Activated B cell treated with CpG ODN at 0.5 μM for 24 hours (primary cell): Measurements from ENCODE around the gene FMN1. TPM values are rescaled to one million over a fixed set of nuclear protein-coding genes. Genes with fewer than 3 reads are reported as not detected.

Experiments used
- ATAC-seq: fragments of 200-7000 bp; cut with Tn5 transposase; one replicate; pipeline ENCODE4 v1.10.0; 2021; ENCODE audit warnings: low read depth, mild to moderate bottlenecking, moderate library complexity
- CTCF ChIA-PET: fragments of 350-600 bp; sonication (Branson Sonifier 250); formaldehyde crosslinking; loops from one replicate; lab custom pipeline; 2021; ENCODE audit warnings: antibody characterized with exemption; lab: Charles Lee
- POLR2A ChIA-PET: fragments of 350-600 bp; sonication (Branson Sonifier 250); formaldehyde crosslinking; loops from one replicate; lab custom pipeline; 2021; ENCODE audit warnings: antibody characterized with exemption; lab: Charles Lee
- DNase-seq: peaks from one replicate; pipeline ENCODE4 v3.0.0; 2022
- H3K27ac Mint-ChIP-seq: one replicate; pipeline ENCODE4 v1.8.0; 2020; ENCODE audit warnings: mixed read lengths
- H3K27me3 Mint-ChIP-seq: one replicate; pipeline ENCODE4 v1.8.0; 2021; ENCODE audit warnings: mixed read lengths
- H3K36me3 Mint-ChIP-seq: one replicate; pipeline ENCODE4 v1.8.0; 2021; ENCODE audit warnings: low read depth, mixed read lengths
- H3K4me1 Mint-ChIP-seq: one replicate; pipeline ENCODE4 v1.8.0; 2021; ENCODE audit warnings: mixed read lengths
- H3K4me3 Mint-ChIP-seq: one replicate; pipeline ENCODE4 v1.8.0; 2020; ENCODE audit warnings: mild to moderate bottlenecking, mixed read lengths
- H3K9me3 Mint-ChIP-seq: one replicate; pipeline ENCODE4 v1.8.0; 2020; ENCODE audit warnings: mixed read lengths
- CTCF ChIP-seq: fragments of 200-600 bp; IDR thresholded peaks from one replicate; pipeline ENCODE4 v1.8.0; 2022; ENCODE audit warnings: antibody characterized with exemption, mild to moderate bottlenecking
- intact Hi-C: fragments of 100-400 bp; cut with micrococcal nuclease; formaldehyde crosslinking; loops from one replicate; pipeline ENCODE4 v1.15.1; 2024
- total RNA-seq: library from RNA; stranded (reverse); gene quantifications from 2 replicates; pipeline ENCODE4 v1.2.3, GENCODE V29; 2022

Gene FMN1
- total RNA-seq, 1 donor from 2014 or later, result 0.80 TPM

- POLR2A ChIA-PET, result no interaction called here
- Mint-ChIP-seq H3K9me3 (no peaks in the 10 kb centered on the region), H3K4me1 (no peaks in the 10 kb centered on the region), H3K27ac (no peak overlapping the region), H3K36me3 (no peaks in the 10 kb centered on the region), H3K4me3 (no peak overlapping the region), H3K27me3 (peaks cover 4% of the 10 kb centered on the region)
- intact Hi-C loops, result no loop called here
- no peak for DNase-seq
- CTCF ChIA-PET, result no interaction called here
- no peak for TF ChIP-seq CTCF
- ATAC-seq, result no peak
Observed at GRCh38 chr15:33059184-33059583, 135.3 kb downstream of the FMN1 start.

GRCh38 chr15:33057845-33058244 is 136.7 kb downstream of the FMN1 start:
- no peak for TF ChIP-seq CTCF
- ATAC-seq (no peak), DNase-seq (no peak)
- ChIA-PET CTCF (no interaction called here), POLR2A (no interaction called here)
- intact Hi-C loops, result no loop called here
- H3K27me3 Mint-ChIP-seq, result peaks cover 2% of the 10 kb centered on the region
- no peak overlapping the region for H3K4me3 Mint-ChIP-seq
- no peaks in the 10 kb centered on the region for H3K9me3 Mint-ChIP-seq
- no peaks in the 10 kb centered on the region for H3K4me1 Mint-ChIP-seq
- no peak overlapping the region for H3K27ac Mint-ChIP-seq
- no peaks in the 10 kb centered on the region for H3K36me3 Mint-ChIP-seq

- H3K36me3 Mint-ChIP-seq, result no peaks in the 10 kb centered on the region
- POLR2A ChIA-PET, result no interaction called here
- no peak for ATAC-seq
- no peak for DNase-seq
- no peak overlapping the region for H3K4me3 Mint-ChIP-seq
- intact Hi-C loops, result no loop called here
- TF ChIP-seq CTCF, result no peak
- CTCF ChIA-PET, result no interaction called here
- H3K4me1 Mint-ChIP-seq, result no peaks in the 10 kb centered on the region
- H3K27ac Mint-ChIP-seq, result no peak overlapping the region
- peaks cover 2% of the 10 kb centered on the region for H3K27me3 Mint-ChIP-seq
- H3K9me3 Mint-ChIP-seq, result no peaks in the 10 kb centered on the region
Observed at GRCh38 chr15:33055962-33056361, 138.6 kb downstream of the FMN1 start.

GRCh38 chr15:33051528-33051927 is 143.0 kb downstream of the FMN1 start:
- no peak for ATAC-seq
- Mint-ChIP-seq H3K27ac (no peak overlapping the region), H3K9me3 (peaks cover 10% of the 10 kb centered on the region), H3K4me1 (no peaks in the 10 kb centered on the region), H3K4me3 (no peak overlapping the region), H3K36me3 (no peaks in the 10 kb centered on the region), H3K27me3 (peaks cover 1% of the 10 kb centered on the region)
- POLR2A ChIA-PET, result no interaction called here
- CTCF ChIA-PET, result no interaction called here
- DNase-seq, result no peak
- intact Hi-C loops, result no loop called here
- no peak for TF ChIP-seq CTCF

- no peak overlapping the region for H3K4me3 Mint-ChIP-seq
- ChIA-PET POLR2A (no interaction called here), CTCF (no interaction called here)
- H3K36me3 Mint-ChIP-seq, result no peaks in the 10 kb centered on the region
- no peak for ATAC-seq
- no peaks in the 10 kb centered on the region for H3K4me1 Mint-ChIP-seq
- intact Hi-C loops, result no loop called here
- H3K27ac Mint-ChIP-seq, result no peak overlapping the region
- DNase-seq, result no peak
- peaks cover 1% of the 10 kb centered on the region for H3K27me3 Mint-ChIP-seq
- TF ChIP-seq CTCF, result no peak
- H3K9me3 Mint-ChIP-seq, result peaks cover 11% of the 10 kb centered on the region
Observed at GRCh38 chr15:33048255-33048654, 146.3 kb downstream of the FMN1 start.
